HCT116 (cell line): ENCODE measurements around the gene PGR.

Source experiments
- CTCF ChIP-seq, 3 experiments: fragments of 200-600 bp in 1 of 3; sonication (generic) in 1 of 3; IDR thresholded peaks in 2 of 3; conservative IDR thresholded peaks in 1 of 3; 2 replicates each; pipeline ENCODE4 v1.5.1; 2012 to 2017; ENCODE audit warnings: low read depth in 2 of 3, low read length in 2 of 3, antibody characterized with exemption in 1 of 3, borderline replicate concordance in 1 of 3, control low read depth in 1 of 3, mild to moderate bottlenecking in 1 of 3, mixed read lengths in 1 of 3, mixed run types in 1 of 3, moderate library complexity in 1 of 3; ENCODE audit not compliant: insufficient read depth in 1 of 3
- ELF1 ChIP-seq: IDR thresholded peaks from 2 replicates; pipeline ENCODE4 v1.6.1; 2012; ENCODE audit warnings: low read depth, borderline replicate concordance
- EZH2phosphoT487 ChIP-seq: fragments of 200-600 bp; IDR thresholded peaks from 2 replicates; pipeline ENCODE4 v1.6.1; 2018; ENCODE audit warnings: antibody characterized with exemption, borderline replicate concordance
- MAX ChIP-seq: IDR thresholded peaks from 2 replicates; pipeline ENCODE4 v1.6.1; 2012
- POLR2A ChIP-seq: IDR thresholded peaks from 2 replicates; pipeline ENCODE4 v1.7.0; 2011; ENCODE audit warnings: borderline replicate concordance; ENCODE audit not compliant: insufficient read depth, insufficient read length; ENCODE audit errors: extremely low read depth
- REST ChIP-seq: IDR thresholded peaks from 2 replicates; pipeline ENCODE4 v1.6.1; 2012; ENCODE audit warnings: low read depth
- ZNF274 ChIP-seq: fragments of 200-500 bp; sonication (Bioruptor generic); IDR thresholded peaks from 2 replicates; pipeline ENCODE4 v1.6.1; 2014; ENCODE audit warnings: mild to moderate bottlenecking, low read depth, low read length, inconsistent platforms

GRCh38 chr11:100981196-100981824 is 148.3 kb downstream of the PGR start:
- TF ChIP-seq CTCF (IDR thresholded peaks at IDR 0.05 in 2 of 3, conservative IDR thresholded peaks at IDR 0.05 in 1 of 3; ENCODE audit: borderline replicate concordance in 1 of 3, insufficient read depth in 1 of 3, low read depth in 2 of 3, low read length in 2 of 3) (no peak), EZH2phosphoT487 (no peak), MAX (no peak), ELF1 (no peak), POLR2A (no peak), ZNF274 (no peak), REST (no peak)
